Stimulated activated CD8-positive, alpha-beta memory T cell treated with anti-CD3 and anti-CD28 coated beads, Interleukin-7, amount 100 ng/mL, for 24 hours (primary cell): ENCODE measurements around the gene INTS3.

Experiments
- DNase-seq: peaks from one replicate; pipeline ENCODE4 v3.0.0-alpha.2; 2020; ENCODE audit warnings: low read depth

Gene INTS3

GRCh38 chr1:153795934-153796785 is 68.3 kb downstream of the INTS3 start:
- no peak for DNase-seq

- peak; percentile 70 for DNase-seq
Measured at GRCh38 chr1:153796786-153797659, 69.2 kb downstream of the INTS3 start.

GRCh38 chr1:153798468-153798780 is 70.6 kb downstream of the INTS3 start:
- no peak for DNase-seq

GRCh38 chr1:153799016-153799415 is 71.2 kb downstream of the INTS3 start:
- no peak for DNase-seq

GRCh38 chr1:153799566-153800465 is 72.0 kb downstream of the INTS3 start:
- no peak for DNase-seq

GRCh38 chr1:153800516-153800915 is 72.7 kb downstream of the INTS3 start:
- no peak for DNase-seq

- DNase-seq = no peak
Measured at GRCh38 chr1:153801028-153801625, 73.3 kb downstream of the INTS3 start.

GRCh38 chr1:153801786-153802697 is 74.2 kb downstream of the INTS3 start:
- no peak for DNase-seq

- DNase-seq = no peak
Measured at GRCh38 chr1:153803470-153804056, 75.7 kb downstream of the INTS3 start.

GRCh38 chr1:153804112-153804511 is 76.3 kb downstream of the INTS3 start:
- DNase-seq = no peak

GRCh38 chr1:153805042-153805745 is 77.3 kb downstream of the INTS3 start:
- DNase-seq = peak; percentile 25

- DNase-seq = no peak
Measured at GRCh38 chr1:153805886-153806719, 78.3 kb downstream of the INTS3 start.

- DNase-seq = no peak
Measured at GRCh38 chr1:153816283-153816889, 88.5 kb downstream of the INTS3 start.

GRCh38 chr1:153818876-153819275 is 91.0 kb downstream of the INTS3 start:
- DNase-seq = no peak
